Amygdala (tissue), 56 donors: Measurements from ENCODE around the gene POTEB3.
"Not testable (repeated sequence)": the region's sequence is repeated elsewhere in the genome, so short reads cannot be mapped to it uniquely, and the experiment has no call there.

ENCODE experiments used
- DNase-seq, 56 donors: peaks; one replicate each; lab custom pipeline; 2025; lab: John Stamatoyannopoulos, UW

The POTEB3 gene

GRCh38 chr15:21440399-21440798, at the start of gene POTEB3:
TSS of gene POTEB3 (minus strand) at chr15:21440499. CDS start at chr15:21440011, 488 bp downstream.
- DNase-seq: not testable (repeated sequence)

GRCh38 chr15:21453683-21454082, 13.4 kb upstream of the POTEB3 start:
- DNase-seq: not testable (repeated sequence)

- not testable (repeated sequence) for DNase-seq
Observed at GRCh38 chr15:21451920-21452563, 11.7 kb upstream of the POTEB3 start.

GRCh38 chr15:21451487-21451886, 11.2 kb upstream of the POTEB3 start:
- DNase-seq: not testable (repeated sequence)

- DNase-seq: not testable (repeated sequence)
Observed at GRCh38 chr15:21407366-21407765, 32.9 kb downstream of the POTEB3 start.

- DNase-seq: not testable (repeated sequence)
Observed at GRCh38 chr15:21401531-21401930, 38.8 kb downstream of the POTEB3 start.

- not testable (repeated sequence) for DNase-seq
Observed at GRCh38 chr15:21399111-21399510, 41.2 kb downstream of the POTEB3 start.

GRCh38 chr15:21398511-21398910, 41.8 kb downstream of the POTEB3 start:
- DNase-seq: not testable (repeated sequence)

GRCh38 chr15:21397656-21398055, 42.6 kb downstream of the POTEB3 start:
- DNase-seq: not testable (repeated sequence)

GRCh38 chr15:21397186-21397585, 43.1 kb downstream of the POTEB3 start:
- not testable (repeated sequence) for DNase-seq

- DNase-seq: not testable (repeated sequence)
Observed at GRCh38 chr15:21385961-21386360, 54.3 kb downstream of the POTEB3 start.

- DNase-seq: not testable (repeated sequence)
Observed at GRCh38 chr15:21383866-21384485, 56.3 kb downstream of the POTEB3 start.

- DNase-seq: not testable (repeated sequence)
Observed at GRCh38 chr15:21373682-21374081, 66.6 kb downstream of the POTEB3 start.

- DNase-seq: not testable (repeated sequence)
Observed at GRCh38 chr15:21369177-21369576, 71.1 kb downstream of the POTEB3 start.

GRCh38 chr15:21368625-21369024, 71.7 kb downstream of the POTEB3 start:
- DNase-seq: not testable (repeated sequence)
